OCI-LY1 (cell line): Measurements from ENCODE around the gene ZNF296.

Experiments used
- CTCF ChIP-seq: fragments of 200-600 bp; sonication (generic), shearing (Covaris generic); IDR thresholded peaks from 2 replicates; pipeline ENCODE4 v1.5.1; 2017; ENCODE audit warnings: mild to moderate bottlenecking, antibody characterized with exemption, low read length, moderate library complexity, mixed read lengths
- EZH2 ChIP-seq: fragments of 200-600 bp; sonication (generic), shearing (Covaris generic); IDR thresholded peaks from 2 replicates; pipeline ENCODE4 v1.8.0; 2017; ENCODE audit warnings: borderline replicate concordance, mixed run types, mild to moderate bottlenecking, antibody characterized with exemption, low read length, moderate library complexity, mixed read lengths

- no peak for TF ChIP-seq CTCF
- no peak for TF ChIP-seq EZH2
Measured at GRCh38 chr19:45066921-45067661, 9.2 kb downstream of the ZNF296 start.
